ENCODE results near the gene FKBP9. TPM values are rescaled to one million over a fixed set of nuclear protein-coding genes. Genes with fewer than 3 reads are reported as not detected.

The FKBP9 gene
- total and polyA plus RNA-seq, 2 of the 8 experiments (the other 6 are each of a cell fraction or from before 2014, with no cell fraction given): 7.2 to 10.1 TPM

DNA sequence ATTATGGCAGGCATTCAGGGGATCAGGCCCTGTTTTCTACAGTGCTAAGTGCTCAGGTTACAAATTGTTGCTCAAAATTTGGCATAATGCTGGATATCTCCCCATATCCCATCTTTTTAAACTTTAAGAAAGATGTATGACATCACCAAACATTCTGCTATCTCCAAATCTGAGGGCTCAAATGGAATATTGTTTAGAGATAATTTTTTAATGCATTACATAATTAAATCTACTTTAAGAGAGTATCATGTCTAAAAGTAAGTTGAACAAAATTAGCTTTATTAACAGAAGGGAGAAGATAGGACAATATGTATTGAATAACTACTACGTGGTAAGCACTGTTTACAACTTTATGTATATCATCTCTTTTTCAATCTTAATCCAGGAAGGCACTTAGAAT is 91.5 kb downstream of the FKBP9 start:
- Histone ChIP-seq H3K79me1 (ENCODE audit: low read depth, low read length) (no peaks in the 10 kb centered on the region; the same call in 1 of the 2 replicates), H2BK12ac (ENCODE audit: low read depth, low read length) (no peak overlapping the region), H3K14ac (ENCODE audit: insufficient read length) (no peak overlapping the region), H3K23me2 (ENCODE audit: low read depth, low read length) (no peaks in the 10 kb centered on the region), H4K5ac (ENCODE audit: insufficient read length, low read depth, low read length) (no peak overlapping the region), H2AFZ (ENCODE audit: low read length) (no peak overlapping the region), H4K91ac (replicated peaks; ENCODE audit: insufficient read length, low read length) (no peak overlapping the region), H3K27me3 (replicated peaks in 1 of 4; ENCODE audit: control insufficient read depth in 3 of 4, extremely low read depth in 1 of 4, insufficient read depth in 3 of 4, low read length in 3 of 4) (no peaks in the 10 kb centered on the region), H3K4ac (replicated peaks; ENCODE audit: insufficient read length, low read depth, low read length) (no peak overlapping the region), H3K9me3 (ENCODE audit: insufficient read depth in 2 of 2, low read depth in 1 of 2, low read length in 1 of 2) (no peaks in the 10 kb centered on the region), H2BK20ac (ENCODE audit: low read length) (no peak overlapping the region), H3K9ac (replicated peaks in 1 of 4; ENCODE audit: extremely low read depth in 1 of 4, low read depth in 3 of 4, low read length in 3 of 4) (no peak overlapping the region), H2BK120ac (replicated peaks; ENCODE audit: low read depth, low read length) (no peak overlapping the region), H4K8ac (ENCODE audit: extremely low read depth, insufficient read depth, low read length) (no peak overlapping the region), H2BK5ac (ENCODE audit: low read depth, low read length) (no peak overlapping the region), H3K56ac (replicated peaks; ENCODE audit: insufficient read length, low read depth, low read length) (no peak overlapping the region), H4K20me1 (replicated peaks in 1 of 2; ENCODE audit: control insufficient read depth in 1 of 2, insufficient read depth in 2 of 2, low read length in 2 of 2) (peaks cover 3 to 10% of the 10 kb centered on the region in 2 experiments), H2BK15ac (ENCODE audit: low read length) (no peak overlapping the region), H3K18ac (ENCODE audit: extremely low read depth, low read length) (no peak overlapping the region), H3K36me3 (ENCODE audit: control insufficient read depth in 2 of 4, insufficient read depth in 4 of 4, low read length in 3 of 4) (no peaks in the 10 kb centered on the region), H3K23ac (ENCODE audit: insufficient read length) (no peak overlapping the region), H3K4me2 (ENCODE audit: insufficient read depth in 1 of 2, low read depth in 2 of 2, low read length in 2 of 2) (no peak overlapping the region), H2AK5ac (ENCODE audit: low read depth, low read length) (no peak overlapping the region), H3K4me1 (replicated peaks in 1 of 4; ENCODE audit: control insufficient read depth in 3 of 4, insufficient read depth in 4 of 4, low read length in 3 of 4) (no peaks in the 10 kb centered on the region), H3K4me3 (ENCODE audit: extremely low read depth in 1 of 4, insufficient read depth in 2 of 4, low read depth in 3 of 4, low read length in 4 of 4) (no peak overlapping the region), H3K27ac (ENCODE audit: low read depth, low read length) (no peak overlapping the region), H3K79me2 (ENCODE audit: control insufficient read depth in 1 of 2, insufficient read depth in 2 of 2, low read length in 2 of 2) (peaks cover 0 to 81% of the 10 kb centered on the region in 2 experiments; a peak in 3 of 4 replicates)
- 81% methylated on average over 1 of the region's 1 CpG; no CpG with 5 or more reads in 1 of the 2 experiments for WGBS, 2 experiments (ENCODE audit: extremely low coverage in 1 of 2, insufficient coverage in 1 of 2, insufficient read length in 1 of 2, insufficient replicate concordance in 2 of 2, low coverage in 1 of 2, low lambda C conversion rate in 2 of 2, missing lambda C conversion rate in 1 of 2)
- DNase-seq (ENCODE audit: low read depth in 1 of 2, low spot score in 2 of 2): no peak
- CTCF ChIA-PET (ENCODE audit: partially characterized antibody): interaction anchor here (1.0 to 2.1 kb wide), 7 partner anchors 9 to 250 kb away, joined by 3 to 10 read pairs (median 4); no protein-coding TSS in a partner anchor
- FAIRE-seq: no peak
- POLR2A ChIA-PET (ENCODE audit: partially characterized antibody): no interaction called here
- TF ChIP-seq JUND (IDR thresholded peaks at IDR 0.05; ENCODE audit: low read length) (no peak), RNF2 (IDR thresholded peaks at IDR 0.05; ENCODE audit: borderline replicate concordance, low read depth, low read length, missing control alignments, poor library complexity, severe bottlenecking) (no peak), NRF1 (IDR thresholded peaks at IDR 0.05; ENCODE audit: low read depth, low read length) (no peak), RBBP5 (IDR thresholded peaks at IDR 0.05; ENCODE audit: borderline replicate concordance, low read depth, low read length) (no peak), FOSL1 (IDR thresholded peaks at IDR 0.05; ENCODE audit: insufficient read depth, low read depth, low read length) (no peak), TEAD4 (IDR thresholded peaks at IDR 0.05; ENCODE audit: low read depth, low read length) (no peak), TBP (IDR thresholded peaks at IDR 0.05; ENCODE audit: low read depth, low read length) (no peak), ASH2L (IDR thresholded peaks at IDR 0.05; ENCODE audit: low read length) (no peak), SAP30 (IDR thresholded peaks at IDR 0.05; ENCODE audit: insufficient read depth, insufficient replicate concordance, low read length) (no peak), SP4 (IDR thresholded peaks at IDR 0.05; ENCODE audit: low read length) (no peak), PHF8 (conservative IDR thresholded peaks at IDR 0.05; ENCODE audit: low read depth, low read length) (no peak), SUZ12 (IDR thresholded peaks at IDR 0.05; ENCODE audit: low read length) (no peak), CEBPB (IDR thresholded peaks at IDR 0.05; ENCODE audit: low read depth, low read length) (no peak), E2F6 (IDR thresholded peaks at IDR 0.05) (no peak)

All from H1 (cell line).